Skeletal muscle tissue (tissue), 4 donors: ENCODE data around the gene GBE1. TPM values are rescaled to one million over a fixed set of nuclear protein-coding genes. Genes with fewer than 3 reads are reported as not detected.

Source experiments
- H3K27ac ChIP-seq: one replicate; pipeline ENCODE4 v1.7.0; 2013; ENCODE audit warnings: mild to moderate bottlenecking, low read depth, low read length, inconsistent platforms
- H3K27me3 ChIP-seq, 3 donors: one replicate each; pipeline ENCODE4 v1.7.0; 2013; ENCODE audit warnings: low read length in 3 of 3; ENCODE audit not compliant: control insufficient read depth in 3 of 3, insufficient read depth in 3 of 3
- H3K36me3 ChIP-seq, 3 donors: one replicate each; pipeline ENCODE4 v1.7.0; 2013; ENCODE audit warnings: low read length in 3 of 3; ENCODE audit not compliant: control insufficient read depth in 3 of 3, insufficient read depth in 3 of 3
- H3K4me1 ChIP-seq, 3 donors: one replicate each; pipeline ENCODE4 v1.7.0; 2013; ENCODE audit warnings: low read length in 3 of 3, mild to moderate bottlenecking in 3 of 3; ENCODE audit not compliant: control insufficient read depth in 3 of 3, insufficient read depth in 3 of 3
- H3K4me3 ChIP-seq, 3 donors: one replicate each; pipeline ENCODE4 v1.7.0; 2013; ENCODE audit warnings: low read length in 3 of 3
- H3K9ac ChIP-seq, 3 donors: one replicate each; pipeline ENCODE4 v1.7.0; 2013; ENCODE audit warnings: low read length in 3 of 3, mild to moderate bottlenecking in 3 of 3, moderate library complexity in 2 of 3, low read depth in 1 of 3
- H3K9me3 ChIP-seq, 3 donors: one replicate each; pipeline ENCODE4 v1.7.0; 2013; ENCODE audit warnings: low read length in 3 of 3; ENCODE audit not compliant: control insufficient read depth in 3 of 3
- total RNA-seq: library from RNA; depleted of rRNA; stranded (reverse); fragments of >200 nt; gene quantifications from one replicate; pipeline ENCODE4 v1.2.3, GENCODE V29; 2014
- donor health status: Osteomylitis.

The GBE1 gene
- total RNA-seq, 1 donor from 2014 or later, result 26.1 TPM

DNA sequence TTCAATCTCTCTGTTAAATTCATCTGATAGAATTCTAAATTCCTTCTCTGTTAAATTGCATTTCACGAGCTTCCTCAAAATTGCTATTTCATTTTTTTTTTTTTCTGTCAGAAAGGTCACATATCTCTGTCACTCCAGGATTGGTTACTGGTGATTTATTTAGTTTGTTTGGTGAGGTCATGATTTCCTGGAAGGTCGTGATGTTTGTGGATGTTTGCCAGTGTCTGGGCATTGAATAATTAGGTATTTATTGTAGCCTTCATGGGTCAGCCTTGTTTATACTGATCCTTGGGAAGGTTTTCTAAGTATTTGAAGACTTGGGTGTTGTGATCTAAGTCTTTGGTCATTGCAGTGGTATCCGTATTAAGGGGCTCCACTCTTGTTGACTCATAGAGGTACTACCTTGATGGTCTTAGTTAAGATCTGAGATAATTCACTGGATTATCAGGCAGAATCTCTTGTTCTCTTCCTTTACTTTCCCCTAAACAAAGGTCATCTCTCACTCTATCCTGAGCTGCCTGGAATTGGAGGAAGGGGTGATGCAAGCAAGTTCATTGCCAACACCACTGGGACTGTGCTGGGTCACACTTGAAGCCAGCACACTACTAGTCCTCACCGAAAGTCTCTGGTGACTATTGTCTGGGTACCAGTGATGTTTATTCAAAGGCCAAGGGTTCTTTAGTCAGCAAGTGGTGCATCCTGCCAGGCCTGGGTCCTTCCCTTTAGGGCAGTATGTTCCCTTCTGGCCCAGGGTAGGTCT lies 231.1 kb downstream of the GBE1 start:
- H3K36me3 ChIP-seq, result peaks cover 33 to 57% (median 43%) of the 10 kb centered on the region in 3 donors
- H3K4me3 ChIP-seq, result no peak overlapping the region
- no peaks in the 10 kb centered on the region for H3K4me1 ChIP-seq
- H3K9ac ChIP-seq, result no peak overlapping the region
- H3K9me3 ChIP-seq, result no peaks in the 10 kb centered on the region
- H3K27ac ChIP-seq, result no peak overlapping the region
- H3K27me3 ChIP-seq, result no peaks in the 10 kb centered on the region

DNA sequence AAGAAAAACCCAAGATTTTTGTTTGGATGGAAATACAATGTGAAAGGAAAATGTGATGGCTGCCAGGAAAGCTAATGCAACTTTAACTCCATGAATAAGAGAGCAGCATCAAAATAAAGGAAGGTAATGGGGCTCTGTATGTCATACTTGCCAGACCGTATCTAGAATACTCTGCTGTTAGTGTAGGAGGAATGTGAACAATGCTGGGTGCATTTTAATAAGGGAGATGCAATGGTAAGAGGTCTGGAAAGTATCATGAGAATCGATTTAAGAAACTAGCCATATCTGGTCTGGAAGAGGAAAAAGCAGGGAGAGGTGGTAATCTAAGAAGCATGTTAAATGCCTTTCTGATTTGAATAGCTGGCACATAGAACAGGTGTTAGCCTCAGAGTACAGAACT lies 239.6 kb downstream of the GBE1 start:
- Histone ChIP-seq H3K9me3 (no peaks in the 10 kb centered on the region), H3K27ac (no peak overlapping the region), H3K36me3 (no peaks in the 10 kb centered on the region), H3K9ac (no peak overlapping the region), H3K4me3 (no peak overlapping the region), H3K4me1 (no peaks in the 10 kb centered on the region), H3K27me3 (no peaks in the 10 kb centered on the region)

DNA sequence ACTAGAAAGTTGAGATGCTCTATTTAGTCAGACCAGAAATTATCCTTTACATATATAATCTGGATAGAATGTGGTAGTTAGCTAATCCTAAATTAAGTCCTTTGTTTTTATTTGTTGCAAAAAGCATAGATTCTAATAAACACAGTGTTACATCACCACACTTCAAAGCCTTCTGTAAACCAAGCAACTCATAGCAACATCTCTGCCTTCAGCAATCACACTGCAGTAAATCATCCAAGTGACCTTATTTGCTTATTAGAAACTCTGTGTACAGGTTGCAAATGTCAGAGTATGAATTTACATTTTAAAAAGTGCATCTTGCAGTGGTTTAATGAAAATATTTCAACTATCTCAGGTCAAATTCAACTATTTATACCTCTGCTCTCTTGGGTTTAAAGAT lies 242.5 kb downstream of the GBE1 start:
- Histone ChIP-seq H3K27me3 (no peaks in the 10 kb centered on the region), H3K9ac (no peak overlapping the region), H3K4me3 (no peak overlapping the region), H3K4me1 (no peaks in the 10 kb centered on the region), H3K9me3 (no peaks in the 10 kb centered on the region), H3K36me3 (no peaks in the 10 kb centered on the region), H3K27ac (no peak overlapping the region)

DNA sequence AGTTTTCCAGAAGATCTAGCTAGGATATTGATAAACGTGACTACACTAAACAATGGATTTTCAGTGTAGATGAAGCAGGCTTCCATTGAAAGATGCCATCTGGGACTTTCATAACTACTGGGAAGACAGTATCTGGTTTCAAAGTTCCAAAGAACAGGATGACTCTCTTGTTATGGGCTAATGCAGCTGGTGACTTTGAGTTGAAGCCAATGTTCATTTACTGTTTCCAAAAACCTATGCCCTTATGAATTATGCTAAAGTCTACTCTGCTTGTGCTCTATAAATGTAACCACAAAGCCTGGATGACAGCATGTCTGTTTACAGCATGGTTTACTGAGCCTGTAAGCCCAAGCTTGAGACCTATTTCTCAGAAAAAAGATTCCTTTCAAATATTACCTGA lies 245.4 kb downstream of the GBE1 start:
- H3K4me1 ChIP-seq, result no peaks in the 10 kb centered on the region
- H3K9me3 ChIP-seq, result no peaks in the 10 kb centered on the region
- no peaks in the 10 kb centered on the region for H3K27me3 ChIP-seq
- H3K36me3 ChIP-seq, result no peaks in the 10 kb centered on the region
- H3K9ac ChIP-seq, result no peak overlapping the region
- H3K27ac ChIP-seq, result no peak overlapping the region
- no peak overlapping the region for H3K4me3 ChIP-seq

DNA sequence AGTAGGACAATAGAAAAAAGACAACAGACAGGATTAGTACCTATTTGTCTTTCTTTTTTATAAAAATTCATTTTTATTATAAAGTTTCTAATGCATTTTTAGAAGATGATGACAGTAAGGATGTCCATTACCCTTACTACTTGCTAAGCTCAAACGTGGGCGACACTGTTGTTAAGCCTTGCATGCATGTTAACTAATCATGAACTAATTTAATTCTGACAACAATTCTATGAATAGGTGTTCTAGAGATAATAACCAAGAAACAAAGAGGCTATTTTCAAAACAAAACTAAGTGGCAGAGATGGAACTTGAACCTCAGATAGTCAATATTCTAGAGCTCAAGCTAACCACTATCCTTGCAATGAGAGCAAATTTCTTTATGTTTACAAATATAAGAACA lies 247.9 kb downstream of the GBE1 start:
- Histone ChIP-seq H3K27ac (no peak overlapping the region), H3K9me3 (no peaks in the 10 kb centered on the region), H3K9ac (no peak overlapping the region), H3K27me3 (no peaks in the 10 kb centered on the region), H3K4me3 (no peak overlapping the region), H3K4me1 (no peaks in the 10 kb centered on the region), H3K36me3 (no peaks in the 10 kb centered on the region)

DNA sequence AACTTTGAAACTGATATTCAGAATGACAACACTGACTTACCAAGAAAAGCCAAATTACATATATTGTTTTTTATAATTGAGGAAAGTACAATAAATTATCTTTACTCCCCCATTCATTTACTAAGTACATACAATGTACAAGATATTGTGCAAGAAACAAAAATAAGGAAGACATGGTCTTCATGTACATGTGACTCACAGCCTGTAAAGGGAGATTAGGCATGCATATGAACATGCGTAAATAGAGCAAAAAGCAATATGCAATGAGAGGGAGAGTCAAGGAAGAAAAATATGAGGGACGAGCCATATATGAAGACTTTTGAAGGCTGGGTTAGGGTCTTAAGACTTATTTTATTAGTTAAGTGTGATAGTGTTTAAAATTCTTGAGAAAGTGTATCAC lies 258.4 kb downstream of the GBE1 start:
- H3K27me3 ChIP-seq, result no peaks in the 10 kb centered on the region
- no peaks in the 10 kb centered on the region for H3K9me3 ChIP-seq
- no peak overlapping the region for H3K27ac ChIP-seq
- H3K36me3 ChIP-seq, result peaks cover 0 to 11% (median 10%) of the 10 kb centered on the region in 3 donors
- no peak overlapping the region for H3K9ac ChIP-seq
- no peak overlapping the region for H3K4me3 ChIP-seq
- H3K4me1 ChIP-seq, result no peaks in the 10 kb centered on the region

DNA sequence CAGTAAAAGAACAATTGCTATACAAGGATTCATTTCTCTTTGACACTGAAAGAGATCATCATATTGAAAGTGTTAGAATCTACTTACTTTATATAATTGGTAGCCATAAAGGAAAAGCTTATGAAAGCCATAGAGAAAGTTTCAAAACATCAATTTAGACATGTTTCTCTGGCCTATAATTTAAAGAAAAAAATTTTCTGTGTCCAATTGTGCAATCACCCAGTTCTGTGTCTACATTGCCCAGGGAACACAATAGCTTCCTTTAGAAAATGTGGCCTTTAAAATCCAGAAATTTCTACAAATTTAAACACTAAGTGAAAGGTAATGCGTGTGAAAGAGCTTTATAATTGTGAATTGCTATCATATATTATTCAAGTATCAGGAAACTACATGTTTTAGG lies 259.2 kb downstream of the GBE1 start:
- H3K9ac ChIP-seq, result no peak overlapping the region
- no peaks in the 10 kb centered on the region for H3K4me1 ChIP-seq
- peaks cover 0 to 12% (median 10%) of the 10 kb centered on the region in 3 donors for H3K36me3 ChIP-seq
- no peak overlapping the region for H3K4me3 ChIP-seq
- H3K27me3 ChIP-seq, result no peaks in the 10 kb centered on the region
- H3K27ac ChIP-seq, result no peak overlapping the region
- no peaks in the 10 kb centered on the region for H3K9me3 ChIP-seq

DNA sequence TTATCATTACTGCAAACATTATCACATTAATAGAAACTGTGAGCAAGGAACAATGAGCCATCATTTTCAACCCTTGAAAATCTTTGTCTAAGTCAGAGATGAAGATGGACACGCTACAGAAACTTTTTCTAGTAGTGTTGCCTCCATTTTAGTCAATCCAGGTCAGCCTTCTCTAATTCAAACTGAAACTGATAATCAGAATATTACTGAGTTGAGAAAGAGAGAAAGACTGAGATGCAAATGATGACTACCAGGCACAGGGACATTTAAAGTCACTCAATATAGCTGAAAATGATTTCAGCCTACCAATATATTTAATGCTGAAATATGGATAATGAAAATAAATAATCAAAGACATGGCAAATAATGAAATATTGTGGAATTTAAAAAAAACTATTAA lies 261.4 kb downstream of the GBE1 start:
- no peak overlapping the region for H3K9ac ChIP-seq
- H3K4me3 ChIP-seq, result no peak overlapping the region
- no peaks in the 10 kb centered on the region for H3K4me1 ChIP-seq
- H3K27ac ChIP-seq, result no peak overlapping the region
- H3K36me3 ChIP-seq, result peaks cover 0 to 12% (median 10%) of the 10 kb centered on the region in 3 donors
- no peaks in the 10 kb centered on the region for H3K9me3 ChIP-seq
- H3K27me3 ChIP-seq, result no peaks in the 10 kb centered on the region

DNA sequence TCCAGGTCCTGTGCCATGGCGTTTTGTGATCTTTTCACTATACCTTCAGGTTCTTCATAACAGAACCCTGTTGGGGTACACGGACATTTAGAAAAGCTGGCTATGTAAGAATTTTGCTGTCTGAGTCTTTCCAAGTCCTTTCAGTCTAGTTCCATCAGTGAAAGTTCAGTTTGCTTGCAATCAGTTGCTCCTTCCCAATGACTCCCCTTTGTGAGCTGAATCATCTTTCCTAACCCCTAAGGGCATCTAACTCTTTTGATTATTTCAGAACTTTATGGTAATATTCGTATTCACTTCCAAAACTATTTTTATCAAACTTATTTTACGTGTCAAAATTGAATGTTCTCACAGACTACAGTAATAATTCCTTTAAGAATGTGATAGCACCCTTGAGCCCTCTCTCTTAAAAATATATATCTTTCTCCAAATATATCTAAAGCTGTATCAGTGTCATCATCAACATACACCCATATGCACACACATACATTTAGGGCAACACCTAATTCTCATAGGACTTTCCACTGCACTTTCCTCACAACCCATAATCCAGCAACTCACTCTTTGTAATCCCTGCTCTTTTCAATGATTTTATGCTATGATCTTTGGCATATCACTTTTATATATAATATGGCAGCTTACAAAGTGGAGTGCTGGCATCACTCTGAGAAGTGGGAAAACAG lies 263.7 kb downstream of the GBE1 start:
- Histone ChIP-seq H3K4me1 (no peaks in the 10 kb centered on the region), H3K27ac (no peak overlapping the region), H3K36me3 (peaks cover 0 to 12% (median 4%) of the 10 kb centered on the region in 3 donors), H3K9me3 (no peaks in the 10 kb centered on the region), H3K4me3 (no peak overlapping the region), H3K9ac (no peak overlapping the region), H3K27me3 (no peaks in the 10 kb centered on the region)

DNA sequence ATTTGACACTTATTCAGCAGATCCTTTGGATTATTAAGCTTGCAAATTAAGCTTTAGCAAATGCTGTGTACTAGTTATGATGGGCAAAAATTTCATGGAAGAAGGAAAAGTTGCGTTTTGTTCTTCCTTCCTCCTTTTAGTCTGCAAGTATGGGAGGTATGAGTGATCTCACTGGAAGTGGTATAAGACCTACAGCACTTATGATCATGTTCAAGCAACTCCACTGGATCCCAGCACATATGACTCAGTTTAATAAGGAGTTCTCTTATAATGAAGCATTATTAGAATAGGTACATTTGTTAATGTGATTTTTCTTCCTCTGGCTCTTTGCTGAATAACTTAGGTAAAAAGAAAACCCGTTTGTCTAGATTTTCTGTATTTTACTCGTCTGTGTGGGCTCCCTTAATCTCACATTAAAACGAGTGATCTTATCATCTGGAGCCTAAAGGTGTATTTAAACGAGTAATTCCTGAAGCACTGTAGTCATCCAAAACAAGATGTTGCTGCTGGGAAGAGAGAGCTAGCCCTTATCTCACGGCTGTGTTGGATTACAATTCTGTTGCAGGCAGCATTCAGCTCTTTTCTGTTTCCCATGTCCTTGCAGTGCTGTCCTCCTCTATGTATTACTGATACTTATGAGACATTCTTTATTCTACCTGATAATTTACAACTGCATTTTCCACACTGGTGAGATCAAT lies 264.9 kb downstream of the GBE1 start:
- Histone ChIP-seq H3K9me3 (no peaks in the 10 kb centered on the region), H3K4me1 (no peaks in the 10 kb centered on the region), H3K36me3 (peaks cover 0 to 12% (median 4%) of the 10 kb centered on the region in 3 donors), H3K4me3 (no peak overlapping the region), H3K27ac (no peak overlapping the region), H3K27me3 (no peaks in the 10 kb centered on the region), H3K9ac (no peak overlapping the region)
